Suprapubic skin (tissue), 4 donors: Measurements from ENCODE around the gene FLOT2. TPM values are rescaled to one million over a fixed set of nuclear protein-coding genes. Genes with fewer than 3 reads are reported as not detected.

Experiments
- DNase-seq, 2 donors: peaks; one replicate each; pipeline ENCODE4 v3.0.0-alpha.2; 2019; ENCODE audit warnings: low spot score in 2 of 2
- H3K27ac ChIP-seq: fragments of 200-600 bp; sonication (generic); one replicate; pipeline ENCODE4 v1.5.1; 2019
- H3K27me3 ChIP-seq: fragments of 200-600 bp; sonication (generic); one replicate; pipeline ENCODE4 v1.5.1; 2019
- H3K36me3 ChIP-seq: fragments of 200-600 bp; sonication (generic); one replicate; pipeline ENCODE4 v1.5.1; 2019
- H3K4me1 ChIP-seq: fragments of 200-600 bp; sonication (generic); one replicate; pipeline ENCODE4 v1.5.1; 2019
- H3K4me3 ChIP-seq: fragments of 200-600 bp; sonication (generic); one replicate; pipeline ENCODE4 v1.5.1; 2019; ENCODE audit warnings: mild to moderate bottlenecking
- H3K9me3 ChIP-seq: fragments of 200-600 bp; sonication (generic); one replicate; pipeline ENCODE4 v1.5.1; 2019
- EP300 ChIP-seq: sonication (generic); formaldehyde crosslinking; IDR thresholded peaks from one replicate; pipeline ENCODE4 v1.6.1; 2017; ENCODE audit warnings: antibody characterized with exemption
- POLR2A ChIP-seq, 2 donors: fragments of 450-650 bp; IDR thresholded peaks; one replicate each; pipeline ENCODE4 v1.6.1; 2017; ENCODE audit warnings: antibody characterized with exemption in 2 of 2, mild to moderate bottlenecking in 2 of 2, moderate library complexity in 2 of 2
- POLR2AphosphoS5 ChIP-seq, 3 donors: sonication (generic); formaldehyde crosslinking; IDR thresholded peaks; one replicate each; pipeline ENCODE4 v1.6.1; 2017; ENCODE audit warnings: antibody characterized with exemption in 3 of 3
- WGBS: methylation state at CpG from one replicate; pipeline ENCODE4 v1.1.5; 2018; 5-methylcytosine and 5-hydroxymethylcytosine counted together
- total RNA-seq, 4 donors: library from RNA; depleted of rRNA; stranded (reverse); fragments of >200 nt; gene quantifications; one replicate each; pipeline ENCODE4 v1.1.0, GENCODE V29; 2016
- TF ChIP-seq, protein P1 (sequence below), 2 donors: fragments of 200-600 bp in 1 of 2; fragments of 450-650 bp in 1 of 2; sonication (generic) in 1 of 2; IDR thresholded peaks; one replicate each; pipeline ENCODE4 v1.5.1; 2016 to 2019; ENCODE audit warnings: antibody characterized with exemption in 2 of 2, mild to moderate bottlenecking in 1 of 2, moderate library complexity in 1 of 2

FLOT2 gene
- total RNA-seq, 4 donors from 2014 or later, result 41.7 to 57.5 (median 52.3) TPM

DNA sequence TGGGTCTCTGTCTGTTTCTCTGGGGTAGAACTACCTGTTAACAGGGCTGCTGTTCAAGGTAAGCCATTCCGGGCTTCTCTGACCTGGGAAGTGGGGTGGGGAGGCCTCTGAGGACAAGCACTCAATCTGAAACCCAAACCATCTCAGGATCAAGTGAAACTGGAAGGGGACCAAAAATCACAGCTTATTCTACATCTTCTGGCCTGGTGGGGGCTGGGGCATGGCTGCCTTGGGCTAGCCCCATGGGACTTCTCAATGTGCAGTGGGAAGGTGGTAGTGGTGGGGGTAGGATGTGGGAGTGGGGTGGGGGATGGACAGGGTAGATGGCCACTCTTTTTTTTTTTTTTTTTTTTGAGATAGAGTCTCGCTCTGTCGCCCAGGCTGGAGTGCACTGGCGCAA, 5.5 kb downstream of the FLOT2 start:
- DNase-seq, result no peak
- no peaks in the 10 kb centered on the region for H3K9me3 ChIP-seq
- H3K4me3 ChIP-seq, result no peak overlapping the region
- no peaks in the 10 kb centered on the region for H3K27me3 ChIP-seq
- peaks cover 40% of the 10 kb centered on the region for H3K4me1 ChIP-seq
- WGBS, result 89% methylated on average over 4 of the region's 4 CpGs
- no peak overlapping the region for H3K27ac ChIP-seq
- H3K36me3 ChIP-seq, result no peaks in the 10 kb centered on the region
- TF ChIP-seq POLR2AphosphoS5 (IDR thresholded peaks at IDR 0.05), result no peak
- TF ChIP-seq EP300, result no peak
- TF ChIP-seq, protein P1, sequence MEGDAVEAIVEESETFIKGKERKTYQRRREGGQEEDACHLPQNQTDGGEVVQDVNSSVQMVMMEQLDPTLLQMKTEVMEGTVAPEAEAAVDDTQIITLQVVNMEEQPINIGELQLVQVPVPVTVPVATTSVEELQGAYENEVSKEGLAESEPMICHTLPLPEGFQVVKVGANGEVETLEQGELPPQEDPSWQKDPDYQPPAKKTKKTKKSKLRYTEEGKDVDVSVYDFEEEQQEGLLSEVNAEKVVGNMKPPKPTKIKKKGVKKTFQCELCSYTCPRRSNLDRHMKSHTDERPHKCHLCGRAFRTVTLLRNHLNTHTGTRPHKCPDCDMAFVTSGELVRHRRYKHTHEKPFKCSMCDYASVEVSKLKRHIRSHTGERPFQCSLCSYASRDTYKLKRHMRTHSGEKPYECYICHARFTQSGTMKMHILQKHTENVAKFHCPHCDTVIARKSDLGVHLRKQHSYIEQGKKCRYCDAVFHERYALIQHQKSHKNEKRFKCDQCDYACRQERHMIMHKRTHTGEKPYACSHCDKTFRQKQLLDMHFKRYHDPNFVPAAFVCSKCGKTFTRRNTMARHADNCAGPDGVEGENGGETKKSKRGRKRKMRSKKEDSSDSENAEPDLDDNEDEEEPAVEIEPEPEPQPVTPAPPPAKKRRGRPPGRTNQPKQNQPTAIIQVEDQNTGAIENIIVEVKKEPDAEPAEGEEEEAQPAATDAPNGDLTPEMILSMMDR (IDR thresholded peaks at IDR 0.05), result no peak
- no peak for TF ChIP-seq POLR2A (IDR thresholded peaks at IDR 0.05)

DNA sequence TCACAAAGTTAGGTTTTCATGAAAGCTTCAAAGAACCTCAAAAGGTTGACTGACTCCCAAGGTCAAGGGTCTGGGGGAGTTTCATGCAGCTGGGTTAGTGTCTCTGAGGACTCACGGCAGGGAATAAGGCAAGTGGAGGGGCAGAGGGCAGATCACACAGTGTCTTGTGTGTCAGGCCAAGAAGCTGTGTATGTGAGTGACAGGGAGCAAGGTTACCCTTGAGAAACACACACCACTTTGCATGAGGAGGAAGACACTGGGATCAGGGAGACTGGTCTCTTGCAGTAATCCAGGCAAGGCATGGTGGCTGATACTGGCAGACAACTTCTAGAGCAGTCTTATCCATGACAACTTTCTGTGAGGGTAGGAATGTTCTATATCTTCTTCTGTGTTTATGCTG, 6.3 kb downstream of the FLOT2 start:
- Histone ChIP-seq H3K36me3 (peaks cover 8% of the 10 kb centered on the region), H3K9me3 (no peaks in the 10 kb centered on the region), H3K4me1 (peaks cover 34% of the 10 kb centered on the region), H3K27me3 (no peaks in the 10 kb centered on the region), H3K4me3 (no peak overlapping the region), H3K27ac (no peak overlapping the region)
- DNase-seq, result no peak
- 93% methylated on average over 1 of the region's 1 CpG for WGBS
- TF ChIP-seq, protein P1 (IDR thresholded peaks at IDR 0.05), result no peak
- no peak for TF ChIP-seq EP300
- TF ChIP-seq POLR2AphosphoS5 (IDR thresholded peaks at IDR 0.05), result no peak
- TF ChIP-seq POLR2A (IDR thresholded peaks at IDR 0.05), result no peak

DNA sequence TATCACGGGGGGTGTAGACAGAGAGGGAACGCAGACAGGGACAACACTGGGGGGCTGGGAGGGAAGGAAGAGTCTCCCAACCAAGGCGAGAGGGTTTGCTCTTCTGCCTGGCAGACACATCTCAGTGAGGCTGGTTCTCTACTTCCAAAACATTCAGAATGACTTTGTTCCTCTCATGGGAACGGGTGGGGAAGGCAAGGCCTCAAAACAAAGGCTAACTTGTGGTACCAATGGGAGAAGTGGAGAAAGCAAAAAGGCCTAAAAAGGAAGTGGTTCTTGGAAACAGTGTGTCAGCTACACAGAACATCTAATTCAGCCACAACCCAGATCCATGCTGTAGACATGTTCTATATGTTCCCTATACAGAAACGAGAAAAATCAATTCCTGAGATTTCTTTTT, 7.5 kb downstream of the FLOT2 start:
- Histone ChIP-seq H3K27me3 (no peaks in the 10 kb centered on the region), H3K4me3 (no peak overlapping the region), H3K9me3 (no peaks in the 10 kb centered on the region), H3K27ac (no peak overlapping the region), H3K4me1 (peaks cover 24% of the 10 kb centered on the region), H3K36me3 (peaks cover 19% of the 10 kb centered on the region)
- 75% methylated on average over 5 of the region's 5 CpGs for WGBS
- DNase-seq, result no peak
- TF ChIP-seq POLR2AphosphoS5 (IDR thresholded peaks at IDR 0.05), result no peak
- TF ChIP-seq EP300, result no peak
- TF ChIP-seq, protein P1 (IDR thresholded peaks at IDR 0.05), result no peak
- TF ChIP-seq POLR2A (IDR thresholded peaks at IDR 0.05), result no peak

DNA sequence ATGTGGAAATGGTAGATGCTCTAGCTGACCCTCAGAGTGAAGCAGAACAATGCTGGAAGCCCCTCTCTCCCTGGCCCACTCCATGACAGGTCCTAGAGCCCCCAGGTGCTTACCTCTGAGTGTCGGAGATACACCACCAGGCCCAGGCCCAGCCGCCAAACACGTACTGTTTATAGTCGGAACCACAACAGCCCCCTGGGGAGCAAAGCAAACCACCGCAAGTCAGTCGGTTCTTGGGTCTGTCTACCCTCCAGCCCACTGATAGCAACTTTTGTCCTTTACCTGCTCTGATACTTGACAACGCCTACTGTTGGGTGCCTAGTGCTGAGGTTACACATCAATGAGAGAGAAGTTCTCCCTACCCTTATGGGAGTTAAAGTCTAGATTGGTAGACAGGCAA, 8.7 kb downstream of the FLOT2 start:
- no peak for DNase-seq
- Histone ChIP-seq H3K36me3 (peaks cover 30% of the 10 kb centered on the region), H3K4me3 (no peak overlapping the region), H3K9me3 (no peaks in the 10 kb centered on the region), H3K27me3 (no peaks in the 10 kb centered on the region), H3K4me1 (peaks cover 19% of the 10 kb centered on the region), H3K27ac (no peak overlapping the region)
- TF ChIP-seq, protein P1 (IDR thresholded peaks at IDR 0.05), result no peak
- TF ChIP-seq POLR2AphosphoS5 (IDR thresholded peaks at IDR 0.05) (no peak), POLR2A (IDR thresholded peaks at IDR 0.05) (no peak), EP300 (no peak)
- 89% methylated on average over 7 of the region's 7 CpGs for WGBS

DNA sequence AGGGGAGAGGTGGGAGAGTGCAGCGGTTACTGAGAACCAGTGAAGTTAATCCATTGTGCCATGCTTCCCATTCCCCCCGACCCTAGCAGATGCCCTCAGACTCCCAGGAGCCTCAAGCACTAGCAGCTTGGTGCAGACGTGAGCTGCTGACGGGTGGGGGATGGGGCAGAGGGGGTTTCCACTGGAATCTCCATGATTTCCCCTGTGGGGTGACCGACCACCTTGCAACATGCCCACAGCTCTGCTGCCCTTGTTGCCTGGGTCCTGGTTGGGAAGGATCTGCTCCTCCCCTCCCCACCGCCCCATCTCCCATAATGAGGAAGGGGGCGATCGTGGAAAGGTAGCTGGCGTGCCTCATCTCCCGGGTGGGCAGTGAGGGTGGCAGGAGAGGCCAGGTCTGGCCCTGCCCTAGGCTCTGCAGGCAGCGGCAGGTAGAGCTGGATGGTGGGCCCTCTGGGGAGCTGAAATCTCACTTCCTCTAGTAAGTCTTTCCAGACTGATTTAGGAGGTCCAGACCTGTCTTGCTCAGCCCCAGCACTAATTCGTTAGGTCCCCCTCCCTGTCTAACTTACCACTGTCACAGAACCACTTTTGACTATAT, 9.6 kb downstream of the FLOT2 start:
- H3K27ac ChIP-seq, result no peak overlapping the region
- H3K36me3 ChIP-seq, result peaks cover 39% of the 10 kb centered on the region
- peaks cover 10% of the 10 kb centered on the region for H3K4me1 ChIP-seq
- TF ChIP-seq POLR2AphosphoS5 (IDR thresholded peaks at IDR 0.05) (no peak), POLR2A (IDR thresholded peaks at IDR 0.05) (no peak), EP300 (no peak)
- TF ChIP-seq, protein P1 (IDR thresholded peaks at IDR 0.05), result no peak
- H3K27me3 ChIP-seq, result no peaks in the 10 kb centered on the region
- H3K4me3 ChIP-seq, result no peak overlapping the region
- no peaks in the 10 kb centered on the region for H3K9me3 ChIP-seq
- WGBS, result 88% methylated on average over 9 of the region's 12 CpGs
- no peak for DNase-seq
